WERI-Rb-1 (cell line): Measurements from ENCODE around the gene NR3C2.

Experiments
- DNase-seq: peaks from one replicate; pipeline ENCODE4 v3.0.0-alpha.2; 2020
- H3K27ac ChIP-seq: fragments of 250-450 bp; sonication (Bioruptor Pico); 2 replicates; pipeline ENCODE4 v1.5.1; 2020; ENCODE audit warnings: mild to moderate bottlenecking, moderate library complexity
- H3K27me3 ChIP-seq: fragments of 250-450 bp; sonication (Bioruptor Pico); 2 replicates; pipeline ENCODE4 v1.5.1; 2021; ENCODE audit warnings: mild to moderate bottlenecking, low read depth, moderate library complexity; ENCODE audit not compliant: insufficient read depth, severe bottlenecking
- H3K36me3 ChIP-seq: fragments of 250-450 bp; sonication (Bioruptor Pico); 2 replicates; pipeline ENCODE4 v1.5.1; 2020; ENCODE audit warnings: mild to moderate bottlenecking, moderate library complexity
- H3K4me3 ChIP-seq: 2 replicates; pipeline ENCODE4 v1.5.1; 2011; ENCODE audit warnings: low read depth, mild to moderate bottlenecking, control low read depth, low read length
- H3K9me3 ChIP-seq: fragments of 250-450 bp; sonication (Bioruptor Pico); 2 replicates; pipeline ENCODE4 v1.5.1; 2021; ENCODE audit warnings: mild to moderate bottlenecking, moderate library complexity; ENCODE audit not compliant: severe bottlenecking
- TF ChIP-seq, protein P1 (sequence below): IDR thresholded peaks from 2 replicates; pipeline ENCODE4 v1.5.1; 2011; ENCODE audit warnings: low read depth, mild to moderate bottlenecking, control low read depth, inconsistent platforms, low read length

NR3C2 gene

GRCh38 chr4:148211533-148211932 lies 230.7 kb downstream of the NR3C2 start:
- no peak overlapping the region for H3K27ac ChIP-seq
- no peak overlapping the region for H3K4me3 ChIP-seq
- H3K9me3 ChIP-seq: no peaks in the 10 kb centered on the region
- DNase-seq: no peak
- no peaks in the 10 kb centered on the region for H3K27me3 ChIP-seq
- TF ChIP-seq, protein P1, sequence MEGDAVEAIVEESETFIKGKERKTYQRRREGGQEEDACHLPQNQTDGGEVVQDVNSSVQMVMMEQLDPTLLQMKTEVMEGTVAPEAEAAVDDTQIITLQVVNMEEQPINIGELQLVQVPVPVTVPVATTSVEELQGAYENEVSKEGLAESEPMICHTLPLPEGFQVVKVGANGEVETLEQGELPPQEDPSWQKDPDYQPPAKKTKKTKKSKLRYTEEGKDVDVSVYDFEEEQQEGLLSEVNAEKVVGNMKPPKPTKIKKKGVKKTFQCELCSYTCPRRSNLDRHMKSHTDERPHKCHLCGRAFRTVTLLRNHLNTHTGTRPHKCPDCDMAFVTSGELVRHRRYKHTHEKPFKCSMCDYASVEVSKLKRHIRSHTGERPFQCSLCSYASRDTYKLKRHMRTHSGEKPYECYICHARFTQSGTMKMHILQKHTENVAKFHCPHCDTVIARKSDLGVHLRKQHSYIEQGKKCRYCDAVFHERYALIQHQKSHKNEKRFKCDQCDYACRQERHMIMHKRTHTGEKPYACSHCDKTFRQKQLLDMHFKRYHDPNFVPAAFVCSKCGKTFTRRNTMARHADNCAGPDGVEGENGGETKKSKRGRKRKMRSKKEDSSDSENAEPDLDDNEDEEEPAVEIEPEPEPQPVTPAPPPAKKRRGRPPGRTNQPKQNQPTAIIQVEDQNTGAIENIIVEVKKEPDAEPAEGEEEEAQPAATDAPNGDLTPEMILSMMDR: no peak
- H3K36me3 ChIP-seq: no peaks in the 10 kb centered on the region

GRCh38 chr4:148210661-148211060 lies 231.6 kb downstream of the NR3C2 start:
- Histone ChIP-seq H3K9me3 (no peaks in the 10 kb centered on the region), H3K4me3 (no peak overlapping the region), H3K36me3 (no peaks in the 10 kb centered on the region), H3K27me3 (no peaks in the 10 kb centered on the region), H3K27ac (no peak overlapping the region)
- TF ChIP-seq, protein P1: no peak
- DNase-seq: no peak

DNA sequence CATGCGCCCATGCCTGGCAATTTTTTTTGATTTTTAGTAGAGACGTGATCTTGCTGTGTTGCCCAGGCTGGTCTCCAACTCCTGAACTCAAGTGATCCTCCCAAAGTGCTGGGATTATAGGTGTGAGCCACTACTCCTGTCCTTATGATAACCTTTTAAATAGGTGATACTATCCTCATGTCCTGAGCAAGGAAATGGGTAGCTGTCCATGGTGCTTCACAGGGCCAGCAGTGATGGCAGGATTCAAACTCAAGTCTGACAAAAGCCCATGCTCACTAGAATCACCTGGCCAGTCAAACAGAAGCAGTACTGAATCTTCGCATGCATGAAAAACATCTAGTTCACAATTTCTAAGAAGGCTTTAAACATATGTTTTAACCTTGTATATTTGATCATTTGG lies 235.1 kb downstream of the NR3C2 start:
- Histone ChIP-seq H3K36me3 (no peaks in the 10 kb centered on the region), H3K27me3 (no peaks in the 10 kb centered on the region), H3K4me3 (no peak overlapping the region), H3K9me3 (no peaks in the 10 kb centered on the region), H3K27ac (no peak overlapping the region)
- TF ChIP-seq, protein P1: no peak
- no peak for DNase-seq

DNA sequence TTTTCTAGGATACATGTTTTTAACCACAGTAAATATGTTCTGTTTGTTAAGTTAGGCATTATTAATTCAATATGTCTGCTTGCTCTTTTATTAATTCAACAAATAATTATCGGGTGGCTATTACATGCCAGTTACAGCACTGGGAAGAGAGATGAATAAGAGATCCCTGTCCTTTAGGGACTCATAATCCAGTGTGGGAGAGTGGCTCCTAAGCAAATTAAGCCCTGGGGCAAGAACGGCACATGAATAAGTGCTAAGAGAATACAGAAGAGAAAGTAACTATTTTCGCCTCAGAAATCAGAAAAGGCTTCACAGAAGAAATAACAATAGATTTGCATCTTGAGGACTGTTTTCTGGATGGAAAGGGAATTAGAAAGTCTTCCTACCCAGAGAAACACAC lies 236.7 kb downstream of the NR3C2 start:
- Histone ChIP-seq H3K36me3 (no peaks in the 10 kb centered on the region), H3K27me3 (no peaks in the 10 kb centered on the region), H3K4me3 (no peak overlapping the region), H3K9me3 (no peaks in the 10 kb centered on the region), H3K27ac (no peak overlapping the region)
- TF ChIP-seq, protein P1: no peak
- no peak for DNase-seq

GRCh38 chr4:148204892-148205291 lies 237.3 kb downstream of the NR3C2 start:
- no peak overlapping the region for H3K27ac ChIP-seq
- H3K4me3 ChIP-seq: no peak overlapping the region
- TF ChIP-seq, protein P1: no peak
- H3K36me3 ChIP-seq: no peaks in the 10 kb centered on the region
- no peaks in the 10 kb centered on the region for H3K27me3 ChIP-seq
- no peaks in the 10 kb centered on the region for H3K9me3 ChIP-seq
- DNase-seq: no peak

DNA sequence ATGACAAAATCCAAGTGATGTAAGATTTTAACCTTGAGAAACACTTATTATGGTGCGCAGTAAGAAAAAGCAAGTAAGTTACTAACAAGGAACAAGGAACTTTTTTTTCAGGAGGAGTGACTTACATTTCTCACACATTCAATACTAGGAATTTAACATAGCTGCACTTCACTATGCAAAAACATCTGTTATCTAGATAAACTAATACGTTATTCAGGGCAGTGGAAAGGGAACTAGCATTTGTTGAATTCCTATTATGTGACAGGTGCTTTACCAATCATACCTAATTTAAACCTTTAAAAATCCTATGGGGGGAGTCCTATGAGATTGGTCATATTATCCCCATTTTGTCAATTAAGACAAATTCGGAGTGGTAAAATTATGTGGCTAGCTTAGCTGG lies 238.0 kb downstream of the NR3C2 start:
- no peak for DNase-seq
- no peak overlapping the region for H3K27ac ChIP-seq
- no peak overlapping the region for H3K4me3 ChIP-seq
- no peaks in the 10 kb centered on the region for H3K36me3 ChIP-seq
- TF ChIP-seq, protein P1: no peak
- no peaks in the 10 kb centered on the region for H3K27me3 ChIP-seq
- H3K9me3 ChIP-seq: no peaks in the 10 kb centered on the region
